Osteoblast (primary cell): Measurements from ENCODE around the gene BOLA2. TPM values are rescaled to one million over a fixed set of nuclear protein-coding genes. Genes with fewer than 3 reads are reported as not detected.
"Not testable (repeated sequence)": the region's sequence is repeated elsewhere in the genome, so short reads cannot be mapped to it uniquely, and the experiment has no call there.

Experiments
- DNase-seq: peaks from one replicate; pipeline ENCODE4 v3.0.0; 2011; ENCODE audit warnings: low spot score, mixed read lengths; ENCODE audit not compliant: insufficient read length; ENCODE audit errors: missing footprints
- H2AFZ ChIP-seq: 2 replicates; pipeline ENCODE4 v1.6.0; 2011; ENCODE audit warnings: mild to moderate bottlenecking, low read length
- H3K27ac ChIP-seq: 2 replicates; pipeline ENCODE4 v1.5.1; 2011; ENCODE audit warnings: mild to moderate bottlenecking, low read depth, low read length, moderate library complexity
- H3K27me3 ChIP-seq: 2 replicates; pipeline ENCODE4 v1.6.0; 2012; ENCODE audit warnings: mild to moderate bottlenecking, control low read depth, inconsistent platforms, low read length, moderate library complexity; ENCODE audit not compliant: insufficient read depth
- H3K36me3 ChIP-seq: 2 replicates; pipeline ENCODE4 v1.5.1; 2011; ENCODE audit warnings: mild to moderate bottlenecking, low read length, control low read depth, moderate library complexity; ENCODE audit not compliant: insufficient read depth
- H3K4me1 ChIP-seq: 2 replicates; pipeline ENCODE4 v1.5.1; 2011; ENCODE audit warnings: mild to moderate bottlenecking, low read length, control low read depth, moderate library complexity; ENCODE audit not compliant: insufficient read depth
- H3K4me2 ChIP-seq: 2 replicates; pipeline ENCODE4 v1.6.0; 2011; ENCODE audit warnings: mild to moderate bottlenecking, low read length; ENCODE audit not compliant: insufficient read depth
- H3K4me3 ChIP-seq: fragments of 200-600 bp; sonication (generic); 3 replicates; pipeline ENCODE4 v1.5.1; 2012; ENCODE audit warnings: mild to moderate bottlenecking, low read length, inconsistent platforms; ENCODE audit not compliant: insufficient read depth
- H3K79me2 ChIP-seq: 2 replicates; pipeline ENCODE4 v1.6.0; 2012; ENCODE audit warnings: mild to moderate bottlenecking, low read length, control low read depth, inconsistent platforms; ENCODE audit not compliant: insufficient read depth
- H3K9me3 ChIP-seq: 2 replicates; pipeline ENCODE4 v1.5.1; 2011; ENCODE audit warnings: low read depth, low read length, control low read depth
- H4K20me1 ChIP-seq: 2 replicates; pipeline ENCODE4 v1.6.0; 2012; ENCODE audit warnings: mild to moderate bottlenecking, low read length, control low read depth; ENCODE audit not compliant: insufficient read depth
- total RNA-seq: library from RNA; depleted of rRNA; stranded (reverse); fragments of >200 nt; gene quantifications from 2 replicates; pipeline ENCODE4 v1.2.3, GENCODE V29; 2012

Gene BOLA2
- total RNA-seq, 1 donor: 19.9 TPM

DNA sequence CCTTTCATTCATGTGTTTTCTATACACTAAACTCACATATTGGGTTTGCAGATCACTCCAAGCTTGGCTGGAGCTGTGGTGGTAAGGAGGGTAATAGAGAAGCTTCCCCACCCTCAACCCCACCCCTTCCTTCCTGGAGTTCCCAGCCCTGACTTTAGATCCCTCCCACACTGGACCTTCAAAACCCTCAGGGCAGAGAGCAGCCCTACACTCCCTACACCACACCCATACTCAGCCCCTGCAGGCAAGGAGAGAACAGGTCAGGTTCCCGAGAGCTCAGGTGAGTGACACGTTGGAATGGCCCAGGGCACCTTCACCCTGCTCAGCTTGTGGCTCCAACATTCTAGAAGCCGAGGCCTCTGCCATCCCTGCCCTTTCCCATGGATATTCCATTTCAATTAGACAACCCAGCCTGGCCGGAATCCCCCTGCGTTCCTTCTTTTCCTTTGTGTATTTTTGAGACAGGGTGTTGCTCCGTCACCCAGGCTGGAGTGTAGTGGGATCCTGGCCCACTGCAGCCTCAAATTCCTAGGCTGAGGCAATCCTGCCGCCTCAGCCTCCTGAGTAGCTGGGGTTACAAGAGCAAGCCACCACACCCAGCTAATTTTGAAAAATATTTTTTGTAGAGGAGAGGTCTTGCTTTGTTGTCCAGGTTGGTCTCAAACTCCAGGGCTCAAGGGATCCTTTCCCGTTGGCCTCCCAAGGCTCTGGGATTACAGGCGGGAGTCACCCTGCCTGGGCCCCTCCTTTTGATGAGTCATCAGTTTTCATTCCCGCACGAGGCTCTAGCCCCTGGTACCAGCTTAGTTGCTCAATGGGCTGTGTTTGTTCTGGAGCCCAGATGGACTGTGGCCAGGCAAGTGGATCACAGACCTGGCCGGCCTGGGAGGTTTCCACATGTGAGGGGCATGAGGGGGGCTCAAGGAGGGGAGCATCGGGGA is 5.8 kb upstream of the BOLA2 start, which contains the start of gene SULT1A4:
TSS of gene SULT1A4 (plus strand) at position 208 of the 941 bp plus-strand sequence. CDS start 1,473 bp downstream, outside the sequence.
- H3K4me1 ChIP-seq, H3K4me3 ChIP-seq, DNase-seq, H3K79me2 ChIP-seq, H3K27ac ChIP-seq, H3K36me3 ChIP-seq, H2AFZ ChIP-seq, H3K4me2 ChIP-seq, H3K27me3 ChIP-seq, H4K20me1 ChIP-seq, H3K9me3 ChIP-seq: not testable (repeated sequence)

- not testable (repeated sequence) for H3K4me1 ChIP-seq, H3K4me2 ChIP-seq, H4K20me1 ChIP-seq, H3K4me3 ChIP-seq, H3K36me3 ChIP-seq, DNase-seq, H3K27ac ChIP-seq, H3K9me3 ChIP-seq, H3K79me2 ChIP-seq, H3K27me3 ChIP-seq, H2AFZ ChIP-seq
Measured at GRCh38 chr16:29457660-29458059, 3.5 kb upstream of the BOLA2 start.

- not testable (repeated sequence) for H3K79me2 ChIP-seq, H3K4me3 ChIP-seq, H3K27me3 ChIP-seq, H3K4me2 ChIP-seq, H3K36me3 ChIP-seq, DNase-seq, H2AFZ ChIP-seq, H3K9me3 ChIP-seq, H3K27ac ChIP-seq, H4K20me1 ChIP-seq, H3K4me1 ChIP-seq
Measured at GRCh38 chr16:29454828-29455227, 677 bp upstream of the BOLA2 start.

DNA sequence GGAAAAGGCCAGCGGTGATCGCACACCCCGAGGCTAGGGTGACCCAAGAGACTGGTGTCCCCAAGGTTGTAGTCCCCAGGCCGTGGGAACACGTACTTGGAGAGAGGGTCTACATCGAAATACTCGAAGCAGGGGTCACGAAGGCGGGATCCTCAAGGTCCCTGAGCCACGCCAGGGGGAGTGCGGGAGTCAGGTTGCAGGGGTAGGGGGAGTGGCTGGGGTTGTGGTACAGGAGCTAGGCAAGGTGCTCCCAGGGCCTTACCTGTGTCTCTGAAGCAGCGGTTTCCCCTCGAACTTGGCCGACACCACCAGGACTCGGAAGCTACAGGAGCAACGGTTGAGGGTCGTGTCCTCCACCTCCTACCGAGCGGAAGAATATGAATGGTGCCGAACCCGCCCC is 397 bp downstream of the BOLA2 start:
- not testable (repeated sequence) for H3K36me3 ChIP-seq, H3K4me2 ChIP-seq, H4K20me1 ChIP-seq, H3K27ac ChIP-seq, H3K4me3 ChIP-seq, DNase-seq, H3K27me3 ChIP-seq, H3K79me2 ChIP-seq, H3K4me1 ChIP-seq, H3K9me3 ChIP-seq, H2AFZ ChIP-seq

DNA sequence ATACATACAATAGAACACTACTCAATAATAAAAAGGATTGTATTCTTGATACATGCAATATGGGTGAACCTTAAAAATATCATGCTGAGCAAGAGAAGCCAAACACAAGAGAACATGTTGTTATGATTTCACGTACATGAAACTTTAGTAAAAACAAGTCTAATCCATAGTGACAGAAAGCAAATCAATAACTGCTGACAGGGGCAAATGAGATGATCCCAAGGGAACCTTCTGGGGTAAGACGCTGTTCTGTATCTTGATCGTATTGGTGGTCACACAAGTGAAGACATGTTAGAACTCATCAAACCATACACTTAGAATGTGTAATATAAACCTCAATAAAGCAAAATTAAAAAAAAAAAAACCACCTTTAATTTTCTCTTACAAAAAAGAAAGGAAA is 28.8 kb downstream of the BOLA2 start:
- not testable (repeated sequence) for H3K4me3 ChIP-seq, DNase-seq, H2AFZ ChIP-seq

DNA sequence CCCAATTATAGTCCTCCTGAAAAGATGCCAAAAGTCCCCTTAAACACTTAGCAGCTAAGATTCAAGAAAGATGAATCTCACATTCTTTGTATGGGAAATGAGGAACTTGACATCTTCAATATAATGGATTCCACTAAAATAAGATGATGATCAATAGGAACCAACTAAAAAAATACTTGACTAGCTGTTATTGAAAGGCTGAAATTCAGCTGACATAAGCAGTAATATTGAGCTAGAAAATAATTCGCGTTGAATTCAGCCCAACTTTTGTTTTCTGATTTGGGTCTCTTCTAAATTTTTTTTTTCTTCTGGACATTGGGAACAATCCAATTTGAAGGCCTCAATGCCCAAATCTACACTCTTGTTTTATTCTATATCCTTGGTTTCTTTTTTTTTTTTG is 30.6 kb downstream of the BOLA2 start:
- not testable (repeated sequence) for H3K27me3 ChIP-seq, DNase-seq, H3K4me2 ChIP-seq, H3K27ac ChIP-seq, H3K79me2 ChIP-seq, H3K36me3 ChIP-seq, H2AFZ ChIP-seq, H3K9me3 ChIP-seq, H4K20me1 ChIP-seq, H3K4me1 ChIP-seq, H3K4me3 ChIP-seq

More for the DNA sequence above, 28.8 kb downstream of the BOLA2 start:
- H4K20me1 ChIP-seq, H3K36me3 ChIP-seq, H3K9me3 ChIP-seq, H3K27ac ChIP-seq, H3K4me1 ChIP-seq, H3K4me2 ChIP-seq, H3K27me3 ChIP-seq, H3K79me2 ChIP-seq: not testable (repeated sequence)

DNA sequence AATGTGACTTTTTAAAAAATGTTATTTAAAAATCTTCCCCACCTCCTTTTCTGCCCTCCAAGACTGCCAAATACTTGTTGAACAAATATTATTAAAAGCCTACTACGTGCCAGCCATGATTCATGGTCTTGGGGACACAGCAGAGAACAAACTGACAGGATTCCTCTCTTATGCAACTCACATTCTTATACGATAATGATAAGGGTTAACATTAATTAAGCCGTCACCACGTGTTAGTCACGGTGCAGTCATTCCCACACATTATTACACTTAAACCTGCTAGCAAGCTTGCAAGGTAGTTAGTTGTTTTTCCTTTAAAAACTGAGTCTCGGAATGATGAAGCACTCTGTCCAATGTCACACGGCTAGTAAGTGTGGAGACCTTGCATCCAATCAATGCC is 48.9 kb downstream of the BOLA2 start:
- not testable (repeated sequence) for H3K9me3 ChIP-seq, H3K79me2 ChIP-seq, H3K27me3 ChIP-seq, H4K20me1 ChIP-seq, H3K4me3 ChIP-seq, H3K4me2 ChIP-seq, H3K36me3 ChIP-seq, H3K27ac ChIP-seq, H3K4me1 ChIP-seq, H2AFZ ChIP-seq
- DNase-seq: peak; percentile 14
